GM21515 (cell line): ENCODE results near the gene CEP95.
"Not testable (repeated sequence)": the region's sequence is repeated elsewhere in the genome, so short reads cannot be mapped to it uniquely, and the experiment has no call there.

Source experiments
- ATAC-seq: cut with Tn5 transposase; IDR thresholded peaks from one replicate; pipeline ENCODE4 v1.9.1; 2021; ENCODE audit not compliant: unreplicated experiment

The CEP95 gene

GRCh38 chr17:64565563-64565962 lies 58.8 kb downstream of the CEP95 start:
- no peak for ATAC-seq

GRCh38 chr17:64571746-64572145 lies 65.0 kb downstream of the CEP95 start:
- ATAC-seq = no peak

- no peak for ATAC-seq
Observed at GRCh38 chr17:64572682-64573154, 65.9 kb downstream of the CEP95 start.

GRCh38 chr17:64573214-64573613 lies 66.4 kb downstream of the CEP95 start:
- ATAC-seq = no peak

GRCh38 chr17:64574646-64575045 lies 67.9 kb downstream of the CEP95 start:
- no peak for ATAC-seq

GRCh38 chr17:64575431-64575830 lies 68.7 kb downstream of the CEP95 start:
- no peak for ATAC-seq

- not testable (repeated sequence) for ATAC-seq
Observed at GRCh38 chr17:64577025-64577424, 70.2 kb downstream of the CEP95 start.

- no peak for ATAC-seq
Observed at GRCh38 chr17:64579917-64580316, 73.1 kb downstream of the CEP95 start.

- ATAC-seq = no peak
Observed at GRCh38 chr17:64580384-64581315, 73.9 kb downstream of the CEP95 start.

- no peak for ATAC-seq
Observed at GRCh38 chr17:64583038-64583437, 76.3 kb downstream of the CEP95 start.

GRCh38 chr17:64585146-64585545 lies 78.4 kb downstream of the CEP95 start:
- no peak for ATAC-seq
